ENCODE results near the gene MED13L.
A peak's percentile ranks its signal among the peaks of the same experiment; 100 is the strongest.

MED13L gene

GRCh38 chr12:116227811-116228210 is 49.7 kb downstream of the MED13L start:
- DNase-seq (ENCODE audit: low read depth in 1 of 2, low spot score in 1 of 2): no peak
- in situ Hi-C loops (cut with HindIII; ENCODE audit: low pct_unique_long_range_greater_than_20kb, low sequenced_read_pairs): no loop called here
- no peak for TF ChIP-seq JUND (IDR thresholded peaks at IDR 0.05; ENCODE audit: low read depth)

GRCh38 chr12:116226026-116226425 is 51.5 kb downstream of the MED13L start:
- in situ Hi-C loops (cut with HindIII; ENCODE audit: low pct_unique_long_range_greater_than_20kb, low sequenced_read_pairs): no loop called here
- TF ChIP-seq JUND (IDR thresholded peaks at IDR 0.05; ENCODE audit: low read depth): no peak
- DNase-seq (ENCODE audit: low read depth in 1 of 2, low spot score in 1 of 2): no peak

- in situ Hi-C loops (cut with HindIII; ENCODE audit: low pct_unique_long_range_greater_than_20kb, low sequenced_read_pairs): no loop called here
- TF ChIP-seq JUND (IDR thresholded peaks at IDR 0.05; ENCODE audit: low read depth): no peak
- peak in 1 of 2 experiments; percentile 75 for DNase-seq (ENCODE audit: low read depth in 1 of 2, low spot score in 1 of 2)
Measured at GRCh38 chr12:116222358-116222757, 55.1 kb downstream of the MED13L start.

- in situ Hi-C loops (cut with HindIII; ENCODE audit: low pct_unique_long_range_greater_than_20kb, low sequenced_read_pairs): no loop called here
- no peak for DNase-seq (ENCODE audit: low read depth in 1 of 2, low spot score in 1 of 2)
- no peak for TF ChIP-seq JUND (IDR thresholded peaks at IDR 0.05; ENCODE audit: low read depth)
Measured at GRCh38 chr12:116220756-116221155, 56.7 kb downstream of the MED13L start.

GRCh38 chr12:116217045-116217735 is 60.3 kb downstream of the MED13L start:
- DNase-seq (ENCODE audit: low read depth in 1 of 2, low spot score in 1 of 2): no peak
- TF ChIP-seq JUND (IDR thresholded peaks at IDR 0.05; ENCODE audit: low read depth): no peak
- in situ Hi-C loops (cut with HindIII; ENCODE audit: low pct_unique_long_range_greater_than_20kb, low sequenced_read_pairs): no loop called here

- TF ChIP-seq JUND (IDR thresholded peaks at IDR 0.05; ENCODE audit: low read depth): no peak
- no peak for DNase-seq (ENCODE audit: low read depth in 1 of 2, low spot score in 1 of 2)
- in situ Hi-C loops (cut with HindIII; ENCODE audit: low pct_unique_long_range_greater_than_20kb, low sequenced_read_pairs): no loop called here
Measured at GRCh38 chr12:116216022-116216756, 61.3 kb downstream of the MED13L start.

GRCh38 chr12:116215023-116215422 is 62.5 kb downstream of the MED13L start:
- in situ Hi-C loops (cut with HindIII; ENCODE audit: low pct_unique_long_range_greater_than_20kb, low sequenced_read_pairs): no loop called here
- no peak for DNase-seq (ENCODE audit: low read depth in 1 of 2, low spot score in 1 of 2)
- TF ChIP-seq JUND (IDR thresholded peaks at IDR 0.05; ENCODE audit: low read depth): no peak

GRCh38 chr12:116213885-116214527 is 63.5 kb downstream of the MED13L start:
- in situ Hi-C loops (cut with HindIII; ENCODE audit: low pct_unique_long_range_greater_than_20kb, low sequenced_read_pairs): no loop called here
- no peak for DNase-seq (ENCODE audit: low read depth in 1 of 2, low spot score in 1 of 2)
- no peak for TF ChIP-seq JUND (IDR thresholded peaks at IDR 0.05; ENCODE audit: low read depth)

GRCh38 chr12:116213014-116213413 is 64.5 kb downstream of the MED13L start:
- DNase-seq (ENCODE audit: low read depth in 1 of 2, low spot score in 1 of 2): peak in 1 of 2 experiments; percentile 41
- in situ Hi-C loops (cut with HindIII; ENCODE audit: low pct_unique_long_range_greater_than_20kb, low sequenced_read_pairs): no loop called here
- TF ChIP-seq JUND (IDR thresholded peaks at IDR 0.05; ENCODE audit: low read depth): no peak

GRCh38 chr12:116210762-116211161 is 66.7 kb downstream of the MED13L start:
- no peak for DNase-seq (ENCODE audit: low read depth in 1 of 2, low spot score in 1 of 2)
- in situ Hi-C loops (cut with HindIII; ENCODE audit: low pct_unique_long_range_greater_than_20kb, low sequenced_read_pairs): no loop called here
- no peak for TF ChIP-seq JUND (IDR thresholded peaks at IDR 0.05; ENCODE audit: low read depth)

GRCh38 chr12:116210131-116210530 is 67.4 kb downstream of the MED13L start:
- TF ChIP-seq JUND (IDR thresholded peaks at IDR 0.05; ENCODE audit: low read depth): no peak
- in situ Hi-C loops (cut with HindIII; ENCODE audit: low pct_unique_long_range_greater_than_20kb, low sequenced_read_pairs): no loop called here
- DNase-seq (ENCODE audit: low read depth in 1 of 2, low spot score in 1 of 2): no peak

- no peak for DNase-seq (ENCODE audit: low read depth in 1 of 2, low spot score in 1 of 2)
- no peak for TF ChIP-seq JUND (IDR thresholded peaks at IDR 0.05; ENCODE audit: low read depth)
- in situ Hi-C loops (cut with HindIII; ENCODE audit: low pct_unique_long_range_greater_than_20kb, low sequenced_read_pairs): no loop called here
Measured at GRCh38 chr12:116209503-116209902, 68.0 kb downstream of the MED13L start.

GRCh38 chr12:116207274-116207673 is 70.2 kb downstream of the MED13L start:
- DNase-seq (ENCODE audit: low read depth in 1 of 2, low spot score in 1 of 2): peak in 1 of 2 experiments; percentile 44
- TF ChIP-seq JUND (IDR thresholded peaks at IDR 0.05; ENCODE audit: low read depth): no peak
- in situ Hi-C loops (cut with HindIII; ENCODE audit: low pct_unique_long_range_greater_than_20kb, low sequenced_read_pairs): no loop called here

Data from T47D (cell line).